Tibial nerve (tissue), 4 donors: ENCODE results near the gene NFIB. TPM values are rescaled to one million over a fixed set of nuclear protein-coding genes. Genes with fewer than 3 reads are reported as not detected.

Source experiments
- DNase-seq, 2 donors: peaks; one replicate each; pipeline ENCODE4 v3.0.0-alpha.2; 2019; ENCODE audit warnings: low spot score in 2 of 2
- H3K27ac ChIP-seq, 4 donors: fragments of 200-600 bp; sonication (generic) in 3 of 4; one replicate each; pipeline ENCODE4 v1.5.1; 2017 to 2019; ENCODE audit warnings: mild to moderate bottlenecking in 1 of 4
- H3K27me3 ChIP-seq, 2 donors: fragments of 200-600 bp; sonication (generic) in 1 of 2; one replicate each; pipeline versions ENCODE4 v1.5.1 to v1.6.0; 2017 to 2019
- H3K36me3 ChIP-seq, 3 donors: fragments of 200-600 bp; sonication (generic); one replicate each; pipeline ENCODE4 v1.5.1; 2018 to 2019
- H3K4me1 ChIP-seq, 4 donors: fragments of 200-600 bp; sonication (generic) in 3 of 4; one replicate each; pipeline ENCODE4 v1.5.1; 2017 to 2019
- H3K4me3 ChIP-seq, 4 donors: fragments of 200-600 bp; sonication (generic) in 3 of 4; one replicate each; pipeline ENCODE4 v1.5.1; 2017 to 2019; ENCODE audit warnings: mild to moderate bottlenecking in 1 of 4, moderate library complexity in 1 of 4
- H3K9me3 ChIP-seq, 4 donors: fragments of 200-600 bp; sonication (generic) in 3 of 4; one replicate each; pipeline ENCODE4 v1.5.1; 2017 to 2019
- CTCF ChIP-seq, 5 experiments: fragments of 200-600 bp in 3 of 5; fragments of 450-650 bp in 2 of 5; sonication (generic) in 3 of 5; IDR thresholded peaks; one replicate each; pipeline ENCODE4 v1.5.1; 2016 to 2019; ENCODE audit warnings: antibody characterized with exemption in 5 of 5, mild to moderate bottlenecking in 3 of 5, moderate library complexity in 2 of 5
- EP300 ChIP-seq, 2 donors: sonication (generic); formaldehyde crosslinking; IDR thresholded peaks; one replicate each; pipeline ENCODE4 v1.6.1; 2017; ENCODE audit warnings: antibody characterized with exemption in 2 of 2, mild to moderate bottlenecking in 1 of 2
- POLR2A ChIP-seq, 2 donors: fragments of 450-650 bp; IDR thresholded peaks; one replicate each; pipeline ENCODE4 v1.6.1; 2017; ENCODE audit warnings: antibody characterized with exemption in 2 of 2, mild to moderate bottlenecking in 2 of 2, moderate library complexity in 2 of 2
- WGBS, 2 donors: methylation state at CpG; one replicate each; pipeline ENCODE4 v1.1.5; 2018; 5-methylcytosine and 5-hydroxymethylcytosine counted together
- total RNA-seq, 4 donors: library from RNA; depleted of rRNA; stranded (reverse); fragments of >200 nt; gene quantifications; one replicate each; pipeline ENCODE4 v1.1.0, GENCODE V29; 2016

Gene NFIB
- total RNA-seq, 4 donors from 2014 or later: 52.1 to 125 (median 78.1) TPM

- Histone ChIP-seq H3K27me3 (peaks cover 0 to 54% of the 10 kb centered on the region in 2 donors), H3K36me3 (no peaks in the 10 kb centered on the region), H3K4me1 (peaks cover 0 to 78% (median 18%) of the 10 kb centered on the region in 4 donors), H3K9me3 (no peaks in the 10 kb centered on the region), H3K27ac (peak overlapping the region in 2 of 4 donors; percentile 50 to 72), H3K4me3 (no peak overlapping the region)
- TF ChIP-seq POLR2A (IDR thresholded peaks at IDR 0.05) (no peak), EP300 (IDR thresholded peaks at IDR 0.05) (no peak), CTCF (IDR thresholded peaks at IDR 0.05) (no peak)
- no peak for DNase-seq
- 75 to 81% methylated on average over 9 of the region's 9 CpGs for WGBS, 2 donors
These were observed 31.0 kb upstream of the NFIB start for GRCh38 chr9:14344941-14345353.

GRCh38 chr9:14344053-14344524, 30.1 kb upstream of the NFIB start:
- Histone ChIP-seq H3K4me1 (peaks cover 0 to 73% (median 16%) of the 10 kb centered on the region in 4 donors), H3K9me3 (no peaks in the 10 kb centered on the region), H3K36me3 (no peaks in the 10 kb centered on the region), H3K4me3 (peak overlapping the region in 3 of 4 donors; percentile 19 to 37 (median 23)), H3K27ac (peak overlapping the region in 2 of 4 donors; percentile 72 to 85), H3K27me3 (peaks cover 0 to 49% of the 10 kb centered on the region in 2 donors)
- DNase-seq: no peak
- 19 to 22% methylated on average over 6 of the region's 6 CpGs for WGBS, 2 donors
- TF ChIP-seq POLR2A (IDR thresholded peaks at IDR 0.05) (no peak), EP300 (IDR thresholded peaks at IDR 0.05) (no peak), CTCF (IDR thresholded peaks at IDR 0.05) (no peak)

GRCh38 chr9:14343261-14344031, 29.5 kb upstream of the NFIB start:
- Histone ChIP-seq H3K27me3 (peaks cover 0 to 43% of the 10 kb centered on the region in 2 donors), H3K4me3 (peak overlapping the region in 2 of 4 donors; percentile 23 to 37), H3K27ac (peak overlapping the region in 2 of 4 donors; percentile 72 to 85), H3K4me1 (peaks cover 0 to 66% (median 12%) of the 10 kb centered on the region in 4 donors), H3K36me3 (no peaks in the 10 kb centered on the region), H3K9me3 (no peaks in the 10 kb centered on the region)
- DNase-seq: no peak
- 33 to 34% methylated on average over 5 of the region's 5 CpGs for WGBS, 2 donors
- TF ChIP-seq POLR2A (IDR thresholded peaks at IDR 0.05) (no peak), EP300 (IDR thresholded peaks at IDR 0.05) (no peak), CTCF (IDR thresholded peaks at IDR 0.05) (no peak)

- 83% methylated on average over 4 of the region's 4 CpGs for WGBS, 2 donors
- no peak for TF ChIP-seq POLR2A (IDR thresholded peaks at IDR 0.05)
- no peak for TF ChIP-seq CTCF (IDR thresholded peaks at IDR 0.05)
- no peak for TF ChIP-seq EP300 (IDR thresholded peaks at IDR 0.05)
- no peak for DNase-seq
- Histone ChIP-seq H3K4me3 (no peak overlapping the region), H3K4me1 (peaks cover 0 to 59% (median 7%) of the 10 kb centered on the region in 4 donors), H3K27me3 (peaks cover 0 to 38% of the 10 kb centered on the region in 2 donors), H3K9me3 (no peaks in the 10 kb centered on the region), H3K36me3 (no peaks in the 10 kb centered on the region), H3K27ac (peak overlapping the region in 2 of 4 donors; percentile 25 to 41)
These were observed 28.8 kb upstream of the NFIB start for GRCh38 chr9:14342736-14343135.
